H9 (cell line): ENCODE measurements around the gene LPAR1. TPM values are rescaled to one million over a fixed set of nuclear protein-coding genes. Genes with fewer than 3 reads are reported as not detected.

Experiments
- DNase-seq: peaks from one replicate; pipeline ENCODE4 v3.0.0-alpha.2; 2017
- H2AFZ ChIP-seq: one replicate; pipeline ENCODE4 v1.6.1; 2013; ENCODE audit warnings: mild to moderate bottlenecking, low read length, control low read depth, moderate library complexity
- H2AK5ac ChIP-seq: 2 replicates; pipeline ENCODE4 v1.6.1; 2013; ENCODE audit warnings: low read length, control low read depth, mixed read lengths; ENCODE audit not compliant: insufficient read length
- H2BK120ac ChIP-seq: one replicate; pipeline ENCODE4 v1.6.1; 2013; ENCODE audit warnings: low read depth, mild to moderate bottlenecking, low read length, control low read depth, inconsistent platforms; ENCODE audit not compliant: poor library complexity, severe bottlenecking
- H2BK12ac ChIP-seq: 2 replicates; pipeline ENCODE4 v1.6.1; 2013; ENCODE audit warnings: low read length, control low read depth, mixed read lengths, low read depth; ENCODE audit not compliant: insufficient read length
- H2BK15ac ChIP-seq: 2 replicates; pipeline ENCODE4 v1.6.1; 2013; ENCODE audit warnings: low read depth, low read length, control low read depth
- H2BK20ac ChIP-seq: one replicate; pipeline ENCODE4 v1.6.1; 2013; ENCODE audit warnings: low read depth, mild to moderate bottlenecking, low read length, control low read depth, inconsistent platforms; ENCODE audit not compliant: poor library complexity, severe bottlenecking
- H2BK5ac ChIP-seq: 2 replicates; pipeline ENCODE4 v1.6.1; 2013; ENCODE audit warnings: low read length, control low read depth, mixed read lengths; ENCODE audit not compliant: insufficient read length
- H3K14ac ChIP-seq: 2 replicates; pipeline ENCODE4 v1.6.1; 2013; ENCODE audit warnings: low read length, control low read depth; ENCODE audit not compliant: insufficient read depth
- H3K18ac ChIP-seq: 2 replicates; pipeline ENCODE4 v1.6.1; 2013; ENCODE audit warnings: low read depth, mild to moderate bottlenecking, mixed read lengths, low read length, control low read depth; ENCODE audit not compliant: insufficient read length
- H3K23ac ChIP-seq: 2 replicates; pipeline ENCODE4 v1.6.1; 2013; ENCODE audit warnings: low read length, control low read depth, mixed read lengths, low read depth; ENCODE audit not compliant: insufficient read length
- H3K23me2 ChIP-seq: 2 replicates; pipeline ENCODE4 v1.6.1; 2013; ENCODE audit warnings: low read depth, mild to moderate bottlenecking, mixed read lengths, low read length, control low read depth; ENCODE audit not compliant: insufficient read length, poor library complexity, severe bottlenecking
- H3K27ac ChIP-seq: 2 replicates; pipeline ENCODE4 v1.5.1; 2013; ENCODE audit warnings: low read length, control low read depth, mixed read lengths, low read depth; ENCODE audit not compliant: insufficient read length
- H3K27me3 ChIP-seq: 2 replicates; pipeline ENCODE4 v1.6.1; 2013; ENCODE audit warnings: low read length, control low read depth, inconsistent platforms; ENCODE audit not compliant: insufficient read depth
- H3K4ac ChIP-seq: 2 replicates; pipeline ENCODE4 v1.6.1; 2013; ENCODE audit warnings: low read depth, mild to moderate bottlenecking, control low read depth, inconsistent platforms, low read length, moderate library complexity
- H3K4me1 ChIP-seq: 2 replicates; pipeline ENCODE4 v1.6.1; 2013; ENCODE audit warnings: low read length, control low read depth, inconsistent platforms; ENCODE audit not compliant: insufficient read depth
- H3K4me2 ChIP-seq: 2 replicates; pipeline ENCODE4 v1.6.1; 2013; ENCODE audit warnings: low read length, control low read depth, mixed read lengths; ENCODE audit not compliant: insufficient read length, insufficient read depth
- H3K56ac ChIP-seq: 2 replicates; pipeline ENCODE4 v1.6.1; 2013; ENCODE audit warnings: low read depth, mild to moderate bottlenecking, mixed read lengths, low read length, control low read depth; ENCODE audit not compliant: insufficient read length
- H3K79me1 ChIP-seq: 2 replicates; pipeline ENCODE4 v1.6.1; 2013; ENCODE audit warnings: low read depth, mild to moderate bottlenecking, moderate library complexity, low read length, control low read depth, inconsistent platforms; ENCODE audit not compliant: insufficient read depth, poor library complexity, severe bottlenecking
- H3K79me2 ChIP-seq: 2 replicates; pipeline ENCODE4 v1.6.1; 2013; ENCODE audit warnings: low read length, control low read depth, inconsistent platforms; ENCODE audit not compliant: insufficient read depth
- H3K9ac ChIP-seq: 2 replicates; pipeline ENCODE4 v1.6.1; 2013; ENCODE audit warnings: low read length, control low read depth, mixed read lengths; ENCODE audit not compliant: insufficient read length; ENCODE audit errors: extremely low read depth
- H3K9me3 ChIP-seq: one replicate; pipeline ENCODE4 v1.6.1; 2013; ENCODE audit warnings: low read depth, low read length, inconsistent platforms; ENCODE audit not compliant: control insufficient read depth
- H3T11ph ChIP-seq: one replicate; pipeline ENCODE4 v1.6.1; 2013; ENCODE audit warnings: mild to moderate bottlenecking, low read length, control low read depth, inconsistent platforms
- H4K20me1 ChIP-seq: one replicate; pipeline ENCODE4 v1.6.1; 2013; ENCODE audit not compliant: control insufficient read depth, insufficient read length, insufficient read depth
- H4K5ac ChIP-seq: 2 replicates; pipeline ENCODE4 v1.6.1; 2013; ENCODE audit warnings: low read depth, mild to moderate bottlenecking, mixed read lengths, low read length, control low read depth; ENCODE audit not compliant: insufficient read length
- H4K8ac ChIP-seq: replicated peaks from 2 replicates; pipeline ENCODE4 v1.6.1; 2013; ENCODE audit warnings: low read length, control low read depth, mixed read lengths, low read depth; ENCODE audit not compliant: insufficient read length
- H4K91ac ChIP-seq: 2 replicates; pipeline ENCODE4 v1.6.1; 2013; ENCODE audit warnings: low read depth, mild to moderate bottlenecking, moderate library complexity, mixed read lengths, low read length, control low read depth; ENCODE audit not compliant: insufficient read length
- H3K27ac Mint-ChIP-seq, 3 experiments: 2 replicates in 2 of 3; 3 replicates in 1 of 3; pipeline ENCODE4 v1.8.0; 2020 to 2021; ENCODE audit warnings: mixed read lengths in 3 of 3, mild to moderate bottlenecking in 1 of 3, moderate library complexity in 1 of 3
- H3K27me3 Mint-ChIP-seq: 2 replicates; pipeline ENCODE4 v1.8.0; 2021; ENCODE audit warnings: low read depth, mild to moderate bottlenecking, moderate library complexity, mixed read lengths
- H3K36me3 Mint-ChIP-seq, 3 experiments: 2 replicates in 2 of 3; 3 replicates in 1 of 3; pipeline ENCODE4 v1.8.0; 2020 to 2021; ENCODE audit warnings: low read depth in 3 of 3, mixed read lengths in 3 of 3; ENCODE audit not compliant: insufficient read depth in 1 of 3
- H3K4me1 Mint-ChIP-seq, 2 experiments: 2 replicates each; pipeline ENCODE4 v1.8.0; 2020; ENCODE audit warnings: mixed read lengths in 2 of 2
- H3K4me3 Mint-ChIP-seq, 2 experiments: 2 replicates in 1 of 2; 3 replicates in 1 of 2; pipeline ENCODE4 v1.8.0; 2020 to 2021; ENCODE audit warnings: mild to moderate bottlenecking in 2 of 2, mixed read lengths in 2 of 2, moderate library complexity in 1 of 2
- H3K9me3 Mint-ChIP-seq, 2 experiments: 2 replicates in 1 of 2; 3 replicates in 1 of 2; pipeline ENCODE4 v1.8.0; 2020; ENCODE audit warnings: mild to moderate bottlenecking in 2 of 2, mixed read lengths in 2 of 2, moderate library complexity in 1 of 2
- WGBS: extraction: QIAGEN DNeasy Blood & Tissue Kit; methylation state at CpG from one replicate; pipeline ENCODE4 v1.1.7; 2013; ENCODE audit warnings: missing lambda C conversion rate, low lambda C conversion rate, mixed read lengths; ENCODE audit not compliant: insufficient read length; ENCODE audit errors: extremely low coverage; 5-methylcytosine and 5-hydroxymethylcytosine counted together
- total RNA-seq: library from RNA; stranded (reverse); gene quantifications from 2 replicates; pipeline ENCODE4 v1.2.1, GENCODE V29; 2021
- TF ChIP-seq, protein P1 (sequence below): fragments of 200-600 bp; sonication (generic); conservative IDR thresholded peaks from 3 replicates; pipeline ENCODE4 v1.8.0; 2021; ENCODE audit warnings: antibody characterized with exemption, mild to moderate bottlenecking

Gene LPAR1
- total RNA-seq, 1 experiment from 2014 or later = 1.3 TPM

DNA sequence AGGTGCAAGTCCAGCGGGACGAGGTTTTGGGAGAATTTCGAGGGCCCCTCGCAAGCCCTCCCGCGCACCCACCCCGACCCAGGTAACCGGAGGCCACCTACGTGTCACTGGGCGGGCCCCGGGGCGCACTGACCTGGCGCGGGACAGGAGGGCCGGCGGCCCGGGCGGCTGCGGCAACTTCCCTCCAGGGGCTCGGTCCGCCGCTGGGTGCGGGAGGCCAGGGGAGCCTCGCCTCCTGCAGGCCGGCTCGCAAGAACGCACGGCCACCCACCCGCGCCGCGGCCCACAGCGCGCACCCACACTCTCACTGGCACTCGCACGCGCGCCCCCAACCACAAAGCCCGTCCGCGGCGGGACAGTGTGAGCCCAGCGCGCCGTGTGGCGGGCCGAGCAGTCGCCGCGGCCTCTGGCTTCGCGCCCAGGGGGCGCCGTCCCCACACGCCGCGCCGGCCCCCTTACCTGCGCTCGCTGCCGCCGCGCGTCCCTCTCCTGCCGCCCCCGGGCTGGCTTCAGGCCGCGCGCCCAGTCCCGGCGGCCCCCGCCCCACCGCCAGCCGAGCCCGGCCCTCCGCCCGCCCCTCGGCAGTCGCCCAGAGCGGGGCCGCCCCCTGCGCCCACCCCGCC, 451 bp downstream of the LPAR1 start:
- Mint-ChIP-seq H3K4me3 (peak overlapping the region; percentile 70 to 81), H3K27ac (no peak overlapping the region), H3K9me3 (peaks cover 0 to 2% of the 10 kb centered on the region in 2 experiments; a peak in 2 of 5 replicates), H3K4me1 (peaks cover 28 to 37% of the 10 kb centered on the region in 2 experiments), H3K27me3 (peaks cover 49% of the 10 kb centered on the region), H3K36me3 (no peaks in the 10 kb centered on the region; a peak in 1 of 7 replicates)
- H4K20me1 ChIP-seq = no peaks in the 10 kb centered on the region
- WGBS = no CpG with 5 or more reads among the region's 83 CpGs
- H3K23me2 ChIP-seq = peaks cover 11% of the 10 kb centered on the region
- H3K18ac ChIP-seq = no peak overlapping the region
- no peak overlapping the region for H3K27ac ChIP-seq
- H3K23ac ChIP-seq = no peak overlapping the region
- H2BK12ac ChIP-seq = no peak overlapping the region
- DNase-seq = peak; percentile 62
- no peak overlapping the region for H2BK5ac ChIP-seq
- H2BK20ac ChIP-seq = no peak overlapping the region
- H4K5ac ChIP-seq = no peak overlapping the region
- no peak overlapping the region for H4K91ac ChIP-seq
- H2AFZ ChIP-seq = no peak overlapping the region
- H3K79me1 ChIP-seq = no peaks in the 10 kb centered on the region
- H3K4me1 ChIP-seq = peaks cover 2% of the 10 kb centered on the region; the same call in 1 of the 2 replicates
- no peak overlapping the region for H2BK120ac ChIP-seq
- H3K14ac ChIP-seq = peak overlapping the region; percentile 88
- H2AK5ac ChIP-seq = no peak overlapping the region
- H3K9ac ChIP-seq = no peak overlapping the region
- no peak overlapping the region; the same call in 1 of the 2 replicates for H2BK15ac ChIP-seq
- H4K8ac ChIP-seq = no peak overlapping the region
- TF ChIP-seq, protein P1, sequence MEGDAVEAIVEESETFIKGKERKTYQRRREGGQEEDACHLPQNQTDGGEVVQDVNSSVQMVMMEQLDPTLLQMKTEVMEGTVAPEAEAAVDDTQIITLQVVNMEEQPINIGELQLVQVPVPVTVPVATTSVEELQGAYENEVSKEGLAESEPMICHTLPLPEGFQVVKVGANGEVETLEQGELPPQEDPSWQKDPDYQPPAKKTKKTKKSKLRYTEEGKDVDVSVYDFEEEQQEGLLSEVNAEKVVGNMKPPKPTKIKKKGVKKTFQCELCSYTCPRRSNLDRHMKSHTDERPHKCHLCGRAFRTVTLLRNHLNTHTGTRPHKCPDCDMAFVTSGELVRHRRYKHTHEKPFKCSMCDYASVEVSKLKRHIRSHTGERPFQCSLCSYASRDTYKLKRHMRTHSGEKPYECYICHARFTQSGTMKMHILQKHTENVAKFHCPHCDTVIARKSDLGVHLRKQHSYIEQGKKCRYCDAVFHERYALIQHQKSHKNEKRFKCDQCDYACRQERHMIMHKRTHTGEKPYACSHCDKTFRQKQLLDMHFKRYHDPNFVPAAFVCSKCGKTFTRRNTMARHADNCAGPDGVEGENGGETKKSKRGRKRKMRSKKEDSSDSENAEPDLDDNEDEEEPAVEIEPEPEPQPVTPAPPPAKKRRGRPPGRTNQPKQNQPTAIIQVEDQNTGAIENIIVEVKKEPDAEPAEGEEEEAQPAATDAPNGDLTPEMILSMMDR = peak; percentile 61
- H3K4ac ChIP-seq = no peak overlapping the region
- H3K27me3 ChIP-seq = peaks cover 10% of the 10 kb centered on the region; the same call in 1 of the 2 replicates
- H3K56ac ChIP-seq = no peak overlapping the region
- H3K9me3 ChIP-seq = no peaks in the 10 kb centered on the region
- H3T11ph ChIP-seq = no peak overlapping the region
- no peaks in the 10 kb centered on the region for H3K79me2 ChIP-seq
- peak overlapping the region; percentile 45 for H3K4me2 ChIP-seq
